ENCODE measurements around the gene CDH5.

Gene CDH5

DNA sequence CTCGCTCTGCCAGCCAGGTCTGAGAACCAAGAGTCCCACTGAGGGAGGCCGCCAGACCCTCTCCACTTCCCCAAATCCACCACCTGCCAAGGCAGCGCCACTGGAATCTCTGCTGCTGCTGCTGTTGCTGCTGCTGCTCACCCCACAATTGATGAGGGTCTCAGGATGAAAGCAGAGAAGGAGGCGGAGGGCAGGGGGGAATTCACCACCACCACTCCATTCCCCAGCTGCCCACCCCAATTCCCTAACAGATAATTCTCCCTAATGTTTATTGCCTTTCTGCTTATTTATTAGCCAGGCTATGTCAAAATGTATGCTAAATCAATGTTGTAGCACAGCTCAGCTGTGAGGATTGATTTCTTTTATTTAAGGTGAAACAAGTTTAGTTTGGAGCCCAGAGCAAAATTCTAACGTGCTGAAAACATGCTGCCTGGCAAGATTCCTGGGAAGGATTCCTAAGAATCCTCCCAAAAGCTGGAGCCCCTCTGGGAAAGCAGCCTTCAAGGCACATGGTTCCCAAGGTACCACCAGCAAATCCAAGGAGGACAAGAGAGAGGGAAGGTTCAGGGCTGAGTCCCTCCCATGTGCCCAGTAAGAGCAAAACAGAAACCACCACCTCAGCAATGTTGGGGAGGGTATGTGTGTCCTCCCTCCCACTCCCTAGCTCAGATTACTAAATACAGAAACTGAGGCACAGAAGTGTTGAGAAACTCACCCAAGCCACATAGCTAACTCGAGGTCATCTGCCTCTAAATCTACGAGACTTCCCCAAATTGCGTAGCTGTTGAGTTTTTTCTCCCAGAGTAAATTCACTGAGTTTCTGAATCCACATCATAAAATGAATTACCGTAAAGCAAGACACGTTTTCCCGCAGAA, 12.2 kb upstream of the CDH5 start:
- no peak for DNase-seq

DNA sequence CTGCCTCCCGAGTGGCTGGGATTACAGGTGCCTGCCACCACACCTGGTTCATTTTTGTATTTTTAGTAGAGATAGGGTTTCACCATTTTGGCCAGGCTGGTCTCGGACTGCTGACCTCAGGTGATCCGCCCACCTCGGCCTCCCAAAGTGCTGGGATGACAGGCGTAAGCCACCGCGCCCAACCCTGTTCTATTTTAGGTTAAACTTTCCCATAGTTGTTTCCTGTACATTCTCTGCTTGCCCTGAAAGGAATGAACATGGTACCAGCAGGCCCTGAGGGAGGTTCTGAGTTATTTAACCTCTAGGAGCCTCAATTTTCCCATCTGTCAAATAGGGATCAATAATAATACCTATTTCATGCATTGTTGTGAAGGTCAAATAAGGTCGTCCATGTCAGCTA, 11.0 kb upstream of the CDH5 start:
- no peak for DNase-seq

DNA sequence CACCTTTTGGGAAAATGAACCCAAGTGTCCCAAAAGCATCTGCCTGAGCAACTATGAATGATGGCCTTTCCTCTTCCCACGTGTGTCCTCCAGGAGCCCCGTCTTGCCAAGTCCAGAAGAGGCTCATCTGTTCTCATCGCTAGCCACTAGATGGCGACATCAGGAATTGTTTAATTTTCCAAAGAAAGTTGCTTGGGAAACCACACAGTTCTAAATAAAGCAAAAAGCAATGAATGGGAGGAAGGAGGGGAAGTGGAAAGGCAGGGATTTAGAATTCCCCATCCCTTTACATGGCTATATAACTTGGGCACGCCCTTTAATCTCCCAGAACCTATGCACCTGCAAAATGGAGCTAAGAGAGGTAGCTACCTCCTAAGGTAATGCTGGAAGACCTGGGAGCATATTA, 9.0 kb upstream of the CDH5 start:
- no peak for DNase-seq

DNA sequence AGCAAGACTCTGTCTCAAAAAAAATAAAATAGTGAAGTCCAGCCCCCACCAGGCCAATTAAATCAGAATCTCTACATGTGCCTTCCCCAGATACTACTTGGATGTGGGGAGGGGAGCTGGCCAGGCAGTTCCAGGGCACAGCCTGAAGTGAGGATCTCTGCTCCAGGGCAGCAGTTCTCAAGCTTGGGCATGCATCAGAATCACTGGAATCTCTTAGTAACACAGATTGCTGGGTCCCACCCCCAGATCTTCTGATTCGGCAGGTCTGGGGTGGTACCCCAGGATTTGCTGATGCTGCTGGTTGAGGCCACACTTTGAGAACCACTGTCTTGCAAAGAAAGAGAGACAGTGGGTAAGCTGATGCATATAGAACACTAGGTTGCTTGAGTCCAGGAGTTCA, 8.3 kb upstream of the CDH5 start:
- DNase-seq, result no peak

DNA sequence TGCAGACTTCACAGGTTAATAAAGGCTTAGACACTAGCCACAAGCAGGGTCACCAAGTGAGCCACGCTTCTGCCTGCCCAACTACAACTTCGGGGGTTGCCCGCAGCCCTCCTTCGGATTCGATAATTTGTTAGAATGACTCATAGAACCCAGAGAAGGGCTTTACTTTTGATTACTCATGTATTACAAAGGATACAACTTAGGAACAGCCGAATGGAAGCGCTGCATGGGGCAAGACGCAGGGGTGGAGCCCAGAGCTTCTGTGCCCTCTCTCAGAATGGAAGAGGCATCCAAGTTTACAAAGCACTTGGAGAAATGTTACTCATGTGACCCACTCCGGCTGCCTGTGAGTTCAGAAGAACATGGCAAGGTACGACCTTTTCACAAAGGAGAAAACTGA, 7.5 kb upstream of the CDH5 start:
- no peak for DNase-seq

DNA sequence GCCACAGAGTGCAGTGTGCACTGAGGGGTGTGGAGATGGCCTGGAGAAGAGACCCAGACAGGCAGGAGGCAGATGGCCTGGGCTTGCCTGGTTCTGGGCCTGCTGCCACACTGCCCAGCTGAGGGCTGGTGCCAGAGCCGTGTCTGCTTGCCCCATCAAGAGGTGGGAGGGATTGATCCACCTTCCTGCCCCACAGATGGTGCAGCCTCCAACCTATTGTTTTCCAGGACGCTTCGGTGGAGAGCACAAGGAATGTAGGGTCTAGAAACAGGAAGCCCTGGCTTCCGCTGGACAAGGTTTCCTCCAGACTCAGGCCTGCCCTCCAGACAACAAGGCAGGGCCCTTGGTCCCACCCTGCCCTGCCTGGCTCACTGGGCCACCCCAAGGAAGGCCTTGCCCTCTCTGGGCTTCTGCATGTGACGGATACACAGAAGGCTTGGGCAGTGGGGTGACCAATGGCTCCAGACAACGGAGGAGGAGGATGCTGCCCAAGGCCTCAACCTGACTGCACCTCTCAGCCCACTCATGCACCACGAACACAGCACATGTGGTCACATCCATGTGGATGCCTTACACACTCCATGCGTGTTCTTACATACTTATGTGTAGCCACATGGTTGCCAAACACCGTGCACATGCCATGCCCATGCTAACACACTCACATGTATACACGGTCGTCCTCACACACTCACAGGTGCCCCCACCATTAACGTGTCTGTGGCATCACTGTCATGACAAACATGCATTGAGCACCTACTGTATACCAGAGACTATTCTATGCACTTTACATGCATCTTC, 6.5 kb upstream of the CDH5 start:
- DNase-seq, result no peak

DNA sequence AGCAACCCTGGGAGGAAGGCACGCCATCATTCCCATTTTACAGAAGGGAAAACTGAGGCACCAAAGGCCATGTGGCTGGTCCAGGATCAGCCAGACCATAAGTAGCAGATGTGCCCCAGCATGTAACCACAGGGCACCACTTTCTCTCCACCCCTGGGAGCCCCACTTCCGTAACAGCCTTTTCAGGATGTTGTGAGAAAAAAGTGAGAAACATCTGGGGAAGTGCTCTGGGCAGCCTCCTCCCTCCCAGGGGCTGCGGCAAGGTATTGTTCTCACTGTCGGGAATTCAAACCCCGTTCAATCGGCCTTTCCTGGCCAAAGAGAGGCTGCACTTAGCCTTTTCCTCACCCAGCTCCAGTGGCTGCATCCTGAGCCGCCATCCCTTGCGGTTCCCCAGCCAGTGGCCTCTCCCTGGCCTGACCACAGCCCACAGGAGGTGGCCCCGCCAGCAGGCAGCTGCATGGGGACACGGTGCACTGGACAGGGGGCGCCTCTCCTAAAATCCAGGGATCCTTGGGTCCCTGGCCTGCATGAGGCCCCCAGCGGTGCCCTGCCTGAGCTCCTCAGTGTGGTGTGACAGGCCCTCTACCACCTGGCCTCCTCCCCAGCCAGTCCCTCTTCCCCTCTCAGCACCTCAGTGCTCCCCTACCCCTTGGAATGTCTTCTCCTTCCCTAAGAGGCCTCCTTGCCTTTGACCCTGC, 5.7 kb upstream of the CDH5 start:
- DNase-seq, result no peak

DNA sequence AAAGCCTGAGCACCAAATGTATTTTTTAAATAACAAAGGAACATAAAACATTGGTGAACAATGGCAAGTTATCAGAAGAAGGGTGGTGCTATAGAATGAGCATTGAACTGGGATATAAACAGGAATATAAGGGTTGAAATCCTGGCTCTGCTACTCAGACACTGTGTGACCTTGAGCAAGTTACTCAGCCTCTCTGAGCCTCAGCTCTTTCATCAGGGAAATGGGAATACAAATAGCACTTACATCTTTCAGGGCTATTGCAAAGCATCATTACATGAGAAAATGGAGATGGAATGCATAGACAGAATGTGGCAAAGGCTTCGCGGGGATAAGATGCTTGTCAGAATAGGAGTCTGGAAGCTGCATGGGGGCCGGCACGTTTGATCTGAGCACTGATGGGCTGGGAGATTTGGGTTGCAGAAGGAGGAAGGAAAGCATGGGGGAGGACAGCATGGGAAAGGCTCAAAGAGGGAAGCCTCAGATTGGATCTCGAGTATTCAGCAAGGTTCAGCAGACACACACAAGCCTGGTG, 4.8 kb upstream of the CDH5 start:
- DNase-seq, result no peak

DNA sequence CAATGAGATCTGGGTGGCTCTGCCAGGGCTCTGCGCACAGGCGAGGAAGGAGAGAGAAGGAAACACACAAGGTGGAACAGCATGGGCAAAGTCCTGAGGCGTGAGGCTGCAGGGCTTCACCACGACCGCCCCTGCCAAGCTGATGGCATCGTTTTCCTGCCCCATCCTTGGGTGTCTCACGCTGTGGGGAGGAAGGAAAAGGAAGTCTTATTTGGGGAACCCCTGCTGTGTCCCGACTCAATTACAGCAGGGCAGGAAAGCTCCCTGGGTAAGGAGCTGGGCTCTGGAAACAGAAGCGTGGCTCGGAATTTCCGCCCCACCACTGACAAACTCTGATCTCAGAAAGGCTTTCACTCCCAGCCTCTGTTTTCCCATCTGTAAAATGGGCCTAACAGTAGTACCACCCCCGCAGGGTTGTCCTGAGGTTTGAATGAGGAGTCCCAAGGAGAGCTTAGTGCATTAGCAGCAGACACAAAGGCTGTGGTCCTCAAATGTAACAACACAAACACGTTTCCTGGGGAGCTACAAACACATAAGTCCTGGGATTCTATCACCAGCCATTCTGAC, 3.2 kb upstream of the CDH5 start:
- no peak for DNase-seq

DNA sequence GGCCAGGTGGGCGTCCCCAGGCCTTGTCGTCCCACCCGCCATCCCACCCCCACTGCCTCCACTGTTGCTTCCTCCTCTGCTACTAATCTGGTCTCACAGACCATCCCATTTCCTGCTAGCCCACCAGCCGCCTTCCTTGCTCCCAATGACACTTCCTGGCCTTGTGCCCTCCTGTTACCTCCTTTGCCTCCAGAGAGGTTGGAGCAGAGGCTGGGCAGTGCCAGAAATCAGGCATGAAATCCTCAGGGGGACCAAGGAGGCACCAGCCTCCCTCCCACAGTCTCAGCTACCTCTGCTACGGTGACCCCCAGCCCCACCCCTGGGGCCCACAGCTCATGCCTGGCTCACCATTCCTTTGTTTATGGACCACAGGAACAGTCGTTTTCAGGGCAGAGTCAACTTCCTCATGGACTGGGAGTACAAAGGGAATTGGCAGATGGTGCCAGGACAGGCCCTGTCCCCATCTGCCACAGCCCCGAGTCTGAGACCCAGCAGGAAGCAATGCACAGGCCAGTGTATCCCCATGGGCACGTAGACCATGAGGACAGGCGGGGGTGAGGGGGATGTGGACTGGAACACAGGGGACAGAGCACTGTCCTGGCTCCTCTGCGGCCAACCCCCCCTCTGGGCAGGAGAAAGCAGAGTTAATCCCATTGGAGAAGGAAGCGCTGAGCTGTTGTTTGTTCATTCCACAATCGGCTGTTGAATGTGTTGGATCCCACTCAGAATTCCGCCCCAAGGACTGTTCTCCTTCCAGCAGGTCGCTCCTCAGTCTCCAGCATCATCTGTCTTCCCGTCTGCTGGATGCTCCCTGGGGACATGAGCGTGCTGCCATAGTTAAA, 2.2 kb upstream of the CDH5 start:
- no peak for DNase-seq

DNA sequence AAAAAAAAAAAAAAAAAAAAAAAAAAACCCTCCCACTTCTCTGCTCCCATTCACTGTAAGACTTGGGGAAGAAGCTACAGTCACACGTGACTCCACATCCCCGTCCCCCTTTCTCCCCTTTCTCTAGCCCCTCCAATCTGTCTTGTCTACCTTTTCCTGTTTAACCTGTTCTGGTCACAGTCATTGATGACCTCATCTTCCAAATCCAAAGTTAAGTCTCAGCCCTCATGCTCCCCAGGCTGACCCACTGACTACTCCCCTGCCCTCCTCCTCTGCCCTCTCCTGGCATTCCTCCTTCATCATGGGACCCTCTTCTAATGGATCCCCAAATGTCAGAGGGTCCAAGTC, 1.6 kb upstream of the CDH5 start:
- DNase-seq, result no peak

DNA sequence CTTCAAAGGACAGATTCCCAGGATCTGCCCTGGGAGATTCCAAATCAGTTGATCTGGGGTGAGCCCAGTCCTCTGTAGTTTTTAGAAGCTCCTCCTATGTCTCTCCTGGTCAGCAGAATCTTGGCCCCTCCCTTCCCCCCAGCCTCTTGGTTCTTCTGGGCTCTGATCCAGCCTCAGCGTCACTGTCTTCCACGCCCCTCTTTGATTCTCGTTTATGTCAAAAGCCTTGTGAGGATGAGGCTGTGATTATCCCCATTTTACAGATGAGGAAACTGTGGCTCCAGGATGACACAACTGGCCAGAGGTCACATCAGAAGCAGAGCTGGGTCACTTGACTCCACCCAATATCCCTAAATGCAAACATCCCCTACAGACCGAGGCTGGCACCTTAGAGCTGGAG, 840 bp upstream of the CDH5 start:
- DNase-seq, result no peak

DNA sequence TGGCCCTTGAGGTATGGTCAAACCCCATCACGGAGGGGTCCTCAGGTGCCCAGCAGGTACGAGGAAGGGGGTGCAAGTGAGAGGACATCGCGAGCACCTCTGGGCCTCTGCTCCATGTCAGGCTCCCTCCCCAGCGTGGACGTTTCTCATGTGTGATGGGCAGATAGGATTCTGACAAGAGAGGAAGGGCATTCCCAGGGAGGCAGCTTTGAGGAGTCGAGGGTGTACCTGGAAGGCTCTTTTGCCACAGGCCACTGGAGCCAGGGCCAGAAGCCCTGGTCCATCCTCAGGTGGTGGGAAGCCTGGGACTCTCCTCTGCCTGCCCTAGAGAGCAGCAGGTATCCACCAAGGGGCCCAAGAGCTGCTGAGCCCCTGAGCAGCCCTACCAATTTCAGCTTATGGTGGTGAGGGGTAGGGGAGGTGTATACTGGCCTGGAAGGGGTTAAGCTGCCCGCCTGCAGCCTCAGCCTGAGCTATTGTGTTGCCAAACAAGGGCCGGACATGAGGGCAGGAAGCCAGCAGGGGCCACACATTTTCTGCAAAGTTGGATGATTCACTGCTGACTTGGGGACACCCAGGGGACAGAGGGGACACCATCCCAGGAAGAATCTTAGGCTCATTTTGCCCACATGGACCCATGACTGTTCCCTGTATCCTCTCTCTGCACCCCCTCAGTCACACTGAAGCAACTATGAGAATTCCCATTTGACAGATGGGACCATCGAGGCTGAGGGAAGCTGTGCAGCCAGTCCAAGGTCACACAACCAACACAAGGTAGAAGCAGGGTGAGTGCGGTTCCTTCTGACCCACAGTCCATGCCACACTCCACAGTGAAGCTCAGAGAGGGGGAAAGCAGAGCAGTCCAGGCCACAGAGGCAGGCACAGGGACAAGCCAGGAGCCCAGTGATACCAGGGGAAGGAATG, 1.7 kb downstream of the CDH5 start:
- DNase-seq, result no peak

DNA sequence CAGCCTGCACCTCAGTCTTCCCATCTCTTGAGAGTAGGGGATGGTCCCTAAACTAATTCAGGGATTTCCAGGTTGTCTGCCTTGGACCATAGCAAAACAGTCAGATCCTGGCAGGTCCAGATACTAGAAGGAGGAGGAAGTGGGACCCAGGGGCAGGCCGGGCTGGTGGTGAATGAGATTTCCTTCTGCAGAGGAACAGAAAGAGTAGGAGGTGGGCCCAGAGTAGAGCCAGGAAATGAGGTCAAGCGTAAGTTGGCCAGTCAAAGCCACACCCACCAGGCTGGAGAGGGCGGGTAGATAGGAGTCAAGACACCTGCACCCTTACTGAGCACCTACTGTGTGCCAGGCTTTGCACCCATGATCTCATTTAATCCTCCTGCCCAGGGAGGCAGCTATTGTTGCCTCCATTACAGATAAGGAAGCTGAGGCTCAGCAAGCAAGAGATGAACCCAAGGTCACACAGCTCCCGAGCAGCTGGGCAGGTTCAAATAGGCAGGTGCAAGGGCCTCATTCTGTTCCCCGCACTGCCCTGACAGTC, 2.6 kb downstream of the CDH5 start:
- no peak for DNase-seq

DNA sequence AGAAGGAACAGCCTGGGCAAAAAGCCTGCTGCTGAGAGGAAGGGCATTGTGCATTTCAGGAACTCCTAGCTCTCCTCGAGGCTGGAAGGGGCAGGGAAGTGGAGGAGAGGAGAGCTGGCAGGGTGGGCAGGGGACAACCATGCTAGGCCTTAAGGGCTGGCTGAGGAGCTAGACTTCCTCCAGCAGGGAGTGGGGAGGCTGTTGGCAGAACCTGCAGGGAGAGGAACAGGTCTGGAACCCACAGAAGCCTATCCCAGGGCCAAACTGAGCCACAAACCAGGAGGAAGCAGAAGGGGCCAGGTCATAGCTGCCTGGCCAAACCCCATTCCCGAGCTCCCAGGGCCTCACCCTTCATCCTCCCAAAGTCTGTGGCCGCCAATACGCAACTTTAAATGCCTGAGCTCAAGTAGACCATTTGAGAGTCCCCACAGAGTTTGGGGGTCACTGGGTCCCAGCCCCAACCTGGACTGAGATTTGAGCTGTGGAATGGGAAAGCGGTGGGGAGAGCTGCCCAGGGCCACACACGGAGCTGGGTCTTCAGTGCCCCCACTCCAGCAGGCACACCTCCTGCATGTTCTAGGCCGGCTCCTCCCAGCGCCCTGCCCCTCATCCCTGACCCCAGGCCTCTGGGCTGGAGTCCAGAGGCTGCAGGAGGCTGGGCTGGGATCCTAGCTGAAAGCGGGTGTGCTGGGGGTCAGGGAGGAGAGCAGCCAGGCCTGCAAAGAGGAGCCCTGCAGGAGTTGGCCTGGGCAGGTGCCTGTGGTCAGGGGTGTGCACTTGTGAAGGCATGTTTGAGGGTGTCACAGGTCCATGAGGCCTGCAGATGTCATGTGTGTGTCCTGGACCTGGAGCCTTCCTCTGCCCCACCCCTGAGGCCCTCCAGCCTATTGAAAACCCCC, 4.5 kb downstream of the CDH5 start:
- DNase-seq, result no peak

DNA sequence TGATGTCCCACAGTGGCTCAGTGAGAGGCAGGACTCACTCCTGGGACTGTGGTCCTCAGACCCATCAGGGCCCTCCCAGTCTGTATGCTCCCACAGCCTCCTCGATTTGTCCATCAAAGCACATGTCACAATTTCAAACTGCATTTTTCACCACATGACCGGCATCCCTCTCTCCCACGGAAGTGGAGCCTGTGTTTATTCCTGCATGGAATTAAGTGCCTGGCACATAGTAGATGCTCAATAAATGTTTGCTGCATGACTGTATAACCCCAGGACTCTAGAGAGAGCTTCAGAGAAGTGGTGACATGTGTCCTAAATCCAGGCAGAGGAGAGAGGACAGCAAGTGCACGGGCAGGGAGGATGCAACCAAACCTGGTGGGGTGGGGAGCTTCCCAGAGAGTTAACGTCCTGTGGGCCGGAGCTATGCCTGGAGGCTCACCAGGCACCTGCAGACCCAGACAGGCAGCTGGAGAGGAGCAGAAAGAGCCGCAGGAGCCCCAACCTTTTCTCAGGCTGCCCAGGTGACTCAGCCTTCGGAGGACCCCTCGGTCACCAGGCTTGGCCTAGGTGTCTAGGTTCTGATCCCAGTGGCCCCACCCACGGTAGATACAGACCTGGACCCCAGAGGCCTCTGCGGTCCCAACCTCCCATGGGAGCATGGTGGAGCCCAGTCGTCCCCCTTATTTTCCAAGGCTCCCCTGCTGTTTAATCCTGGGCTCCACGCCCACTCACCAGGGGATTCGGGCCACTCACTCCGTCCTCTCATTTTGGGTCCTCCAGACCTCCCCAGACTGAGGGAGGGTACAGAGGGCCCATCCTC, 5.8 kb downstream of the CDH5 start:
- DNase-seq, result no peak

DNA sequence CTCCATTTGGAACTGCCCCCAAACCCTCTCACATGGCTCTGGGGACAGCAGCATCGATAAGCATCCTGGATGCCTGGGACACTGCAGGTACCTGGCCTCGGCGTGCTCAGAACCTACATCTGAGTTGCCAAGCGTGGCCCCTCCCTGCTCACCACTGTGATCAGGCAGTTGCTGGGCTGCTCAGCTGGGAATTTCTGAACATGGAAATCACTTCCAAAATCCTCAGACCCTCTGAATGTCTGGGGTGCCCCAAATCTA, 6.3 kb downstream of the CDH5 start:
- no peak for DNase-seq

DNA sequence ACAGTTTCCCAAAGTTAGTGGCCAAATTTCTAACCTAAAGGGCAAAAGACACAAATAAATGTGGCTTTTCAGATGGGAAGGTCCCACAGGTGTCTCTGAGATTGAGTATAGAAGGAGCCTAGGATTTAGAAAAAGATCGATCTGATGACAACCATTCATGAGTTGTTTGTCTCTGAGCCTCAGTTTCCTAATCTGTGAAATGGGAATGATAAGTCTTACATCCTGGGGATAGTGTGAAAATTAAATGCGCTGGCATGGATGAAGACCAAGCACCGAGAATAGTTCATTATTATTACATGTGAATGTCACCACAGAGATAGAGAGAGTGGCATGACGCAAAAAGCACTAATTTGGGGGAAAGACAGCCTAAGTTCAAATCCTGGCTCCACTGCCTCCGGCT, 7.2 kb downstream of the CDH5 start:
- no peak for DNase-seq

DNA sequence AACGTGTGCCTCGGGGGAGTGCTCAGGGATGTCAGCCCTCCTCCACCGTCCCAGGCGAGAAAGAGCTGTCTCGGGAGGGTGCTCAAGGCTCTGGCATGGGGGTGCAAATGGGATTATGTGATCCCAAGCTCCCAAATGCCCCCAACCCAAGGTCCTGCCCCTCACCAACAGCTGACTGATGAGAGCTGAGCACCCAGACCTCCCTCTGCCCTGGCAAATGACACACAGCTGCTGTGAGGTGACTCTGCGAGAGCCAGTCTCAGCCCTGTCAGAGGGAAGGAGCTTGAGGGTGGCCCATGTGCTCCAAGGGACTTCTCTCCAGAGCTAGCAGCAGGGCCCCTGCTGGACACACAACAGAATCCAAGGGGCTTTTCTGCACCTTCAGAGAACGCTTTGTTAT, 7.7 kb downstream of the CDH5 start:
- DNase-seq, result no peak
